Hepatocyte (in vitro differentiated cells): ENCODE results near the gene APAF1. TPM values are rescaled to one million over a fixed set of nuclear protein-coding genes. Genes with fewer than 3 reads are reported as not detected.
"Not testable (repeated sequence)": the region's sequence is repeated elsewhere in the genome, so short reads cannot be mapped to it uniquely, and the experiment has no call there.

Experiments used
- DNase-seq: peaks from one replicate; pipeline ENCODE4 v3.0.0-alpha.2; 2016; ENCODE audit warnings: low spot score
- H2AFZ ChIP-seq: fragments of 200-600 bp; sonication (generic); 2 replicates; pipeline ENCODE4 v1.6.0; 2016; ENCODE audit warnings: antibody characterized with exemption, mild to moderate bottlenecking
- H3K27ac ChIP-seq: fragments of 200-600 bp; sonication (generic); 2 replicates; pipeline ENCODE4 v1.5.1; 2016; ENCODE audit warnings: mild to moderate bottlenecking
- H3K27me3 ChIP-seq: fragments of 200-600 bp; sonication (generic); 2 replicates; pipeline ENCODE4 v1.6.1; 2016
- H3K36me3 ChIP-seq: fragments of 200-600 bp; sonication (generic); replicated peaks from 2 replicates; pipeline ENCODE4 v1.5.1; 2016; ENCODE audit warnings: low read depth; ENCODE audit not compliant: insufficient read depth
- H3K4me1 ChIP-seq: fragments of 200-600 bp; sonication (generic); 2 replicates; pipeline ENCODE4 v1.5.1; 2016; ENCODE audit warnings: mild to moderate bottlenecking, moderate library complexity; ENCODE audit not compliant: insufficient read depth
- H3K4me2 ChIP-seq: fragments of 200-600 bp; sonication (generic); 2 replicates; pipeline ENCODE4 v1.6.0; 2016
- H3K4me3 ChIP-seq: fragments of 200-600 bp; sonication (generic); 2 replicates; pipeline ENCODE4 v1.5.1; 2016; ENCODE audit warnings: mild to moderate bottlenecking
- H3K79me2 ChIP-seq: fragments of 200-600 bp; sonication (generic); 2 replicates; pipeline ENCODE4 v1.6.0; 2017; ENCODE audit warnings: mild to moderate bottlenecking
- H3K9me2 ChIP-seq: fragments of 200-600 bp; sonication (generic); replicated peaks from 2 replicates; pipeline ENCODE4 v1.6.0; 2017; ENCODE audit warnings: mild to moderate bottlenecking; ENCODE audit not compliant: insufficient read depth
- H3K9me3 ChIP-seq: fragments of 200-600 bp; sonication (generic); 2 replicates; pipeline ENCODE4 v1.5.1; 2016; ENCODE audit warnings: low read depth, mild to moderate bottlenecking
- H4K20me1 ChIP-seq: fragments of 200-600 bp; sonication (generic); 2 replicates; pipeline ENCODE4 v1.6.0; 2016; ENCODE audit warnings: mild to moderate bottlenecking; ENCODE audit not compliant: insufficient read depth, poor library complexity, severe bottlenecking
- EZH2 ChIP-seq: fragments of 200-600 bp; sonication (generic); IDR thresholded peaks from 2 replicates; pipeline ENCODE4 v1.6.1; 2016; ENCODE audit warnings: antibody characterized with exemption, mild to moderate bottlenecking, borderline replicate concordance
- EZH2phosphoT487 ChIP-seq: fragments of 200-600 bp; sonication (generic); IDR thresholded peaks from one replicate; pipeline ENCODE4 v1.6.1; 2018; ENCODE audit warnings: antibody characterized with exemption, mild to moderate bottlenecking, low read depth, moderate library complexity; ENCODE audit not compliant: unreplicated experiment, severe bottlenecking
- WGBS: methylation state at CpG from one replicate; pipeline ENCODE4 v1.1.6; 2016; ENCODE audit warnings: low lambda C conversion rate; ENCODE audit errors: missing lambda C conversion rate; 5-methylcytosine and 5-hydroxymethylcytosine counted together
- polyA plus RNA-seq: library from polyadenylated mRNA; unstranded; fragments of >200 nt; fragmentation: Nextera tagmentation; extraction: Ambion mirVana; gene quantifications from 2 replicates; pipeline ENCODE4 v1.2.1, GENCODE V29; 2016
- total RNA-seq: library from RNA; depleted of rRNA; stranded (reverse); fragments of >200 nt; gene quantifications from 2 replicates; pipeline ENCODE4 v1.2.3, GENCODE V29; 2014
- TF ChIP-seq, protein P1 (sequence below): fragments of 200-600 bp; sonication (generic); IDR thresholded peaks from 2 replicates; pipeline ENCODE4 v1.5.1; 2016; ENCODE audit warnings: antibody characterized with exemption, mild to moderate bottlenecking; ENCODE audit not compliant: poor library complexity

The APAF1 gene, protein sequence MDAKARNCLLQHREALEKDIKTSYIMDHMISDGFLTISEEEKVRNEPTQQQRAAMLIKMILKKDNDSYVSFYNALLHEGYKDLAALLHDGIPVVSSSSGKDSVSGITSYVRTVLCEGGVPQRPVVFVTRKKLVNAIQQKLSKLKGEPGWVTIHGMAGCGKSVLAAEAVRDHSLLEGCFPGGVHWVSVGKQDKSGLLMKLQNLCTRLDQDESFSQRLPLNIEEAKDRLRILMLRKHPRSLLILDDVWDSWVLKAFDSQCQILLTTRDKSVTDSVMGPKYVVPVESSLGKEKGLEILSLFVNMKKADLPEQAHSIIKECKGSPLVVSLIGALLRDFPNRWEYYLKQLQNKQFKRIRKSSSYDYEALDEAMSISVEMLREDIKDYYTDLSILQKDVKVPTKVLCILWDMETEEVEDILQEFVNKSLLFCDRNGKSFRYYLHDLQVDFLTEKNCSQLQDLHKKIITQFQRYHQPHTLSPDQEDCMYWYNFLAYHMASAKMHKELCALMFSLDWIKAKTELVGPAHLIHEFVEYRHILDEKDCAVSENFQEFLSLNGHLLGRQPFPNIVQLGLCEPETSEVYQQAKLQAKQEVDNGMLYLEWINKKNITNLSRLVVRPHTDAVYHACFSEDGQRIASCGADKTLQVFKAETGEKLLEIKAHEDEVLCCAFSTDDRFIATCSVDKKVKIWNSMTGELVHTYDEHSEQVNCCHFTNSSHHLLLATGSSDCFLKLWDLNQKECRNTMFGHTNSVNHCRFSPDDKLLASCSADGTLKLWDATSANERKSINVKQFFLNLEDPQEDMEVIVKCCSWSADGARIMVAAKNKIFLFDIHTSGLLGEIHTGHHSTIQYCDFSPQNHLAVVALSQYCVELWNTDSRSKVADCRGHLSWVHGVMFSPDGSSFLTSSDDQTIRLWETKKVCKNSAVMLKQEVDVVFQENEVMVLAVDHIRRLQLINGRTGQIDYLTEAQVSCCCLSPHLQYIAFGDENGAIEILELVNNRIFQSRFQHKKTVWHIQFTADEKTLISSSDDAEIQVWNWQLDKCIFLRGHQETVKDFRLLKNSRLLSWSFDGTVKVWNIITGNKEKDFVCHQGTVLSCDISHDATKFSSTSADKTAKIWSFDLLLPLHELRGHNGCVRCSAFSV (N-terminal part only)
- 20.8 and 26.4 TPM in 2 replicates for total RNA-seq
- polyA plus RNA-seq = 5.9 and 6.8 TPM in 2 replicates

DNA sequence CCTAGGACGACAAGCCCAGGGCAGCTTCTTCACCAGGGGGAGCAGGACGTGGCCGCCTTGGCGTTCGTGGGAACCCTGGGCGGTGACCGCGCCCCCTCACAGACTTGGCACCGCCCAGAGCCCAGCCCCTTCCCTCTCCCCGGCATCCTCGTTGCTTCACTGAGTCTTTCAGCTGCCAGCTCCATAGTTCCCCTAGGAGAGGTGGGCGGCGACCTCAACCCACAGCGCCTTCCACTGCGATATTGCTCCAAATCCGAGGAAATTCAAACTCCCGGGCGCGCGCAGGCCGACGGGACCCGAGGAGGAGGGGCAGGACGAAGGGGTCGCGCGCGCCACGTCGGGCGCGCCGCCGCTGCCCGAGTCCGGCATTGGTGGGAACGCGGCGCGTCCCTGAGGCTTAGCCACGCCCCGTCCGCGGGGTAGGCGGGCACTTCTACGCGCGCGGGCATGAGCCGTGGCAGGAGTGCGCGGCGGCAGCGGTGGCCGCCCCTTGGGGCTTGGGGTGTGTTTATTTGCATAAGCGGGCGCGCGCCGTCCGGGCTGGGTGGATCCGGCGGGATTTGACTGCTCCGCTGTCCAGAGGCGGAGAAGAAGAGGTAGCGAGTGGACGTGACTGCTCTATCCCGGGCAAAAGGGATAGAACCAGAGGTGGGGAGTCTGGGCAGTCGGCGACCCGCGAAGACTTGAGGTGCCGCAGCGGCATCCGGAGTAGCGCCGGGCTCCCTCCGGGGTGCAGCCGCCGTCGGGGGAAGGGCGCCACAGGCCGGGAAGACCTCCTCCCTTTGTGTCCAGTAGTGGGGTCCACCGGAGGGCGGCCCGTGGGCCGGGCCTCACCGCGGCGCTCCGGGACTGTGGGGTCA lies at the start of gene APAF1, which contains the start of gene IKBIP:
Gene APAF1, plus strand, starts transcription at position 579 of the 860 bp plus-strand sequence. CDS start 3,070 bp downstream, outside the sequence.
Gene IKBIP, minus strand, starts transcription at position 77 of the 860 bp plus-strand sequence. CDS start 87 bp downstream, outside the sequence.
- H3K9me3 ChIP-seq = no peaks in the 10 kb centered on the region
- H3K4me1 ChIP-seq = peaks cover 5% of the 10 kb centered on the region
- H3K4me3 ChIP-seq = peak within 1 kb of the TSS; percentile 77
- under 1% methylated on average over 88 of the region's 91 CpGs for WGBS
- no peak for TF ChIP-seq EZH2phosphoT487
- TF ChIP-seq, protein P1, sequence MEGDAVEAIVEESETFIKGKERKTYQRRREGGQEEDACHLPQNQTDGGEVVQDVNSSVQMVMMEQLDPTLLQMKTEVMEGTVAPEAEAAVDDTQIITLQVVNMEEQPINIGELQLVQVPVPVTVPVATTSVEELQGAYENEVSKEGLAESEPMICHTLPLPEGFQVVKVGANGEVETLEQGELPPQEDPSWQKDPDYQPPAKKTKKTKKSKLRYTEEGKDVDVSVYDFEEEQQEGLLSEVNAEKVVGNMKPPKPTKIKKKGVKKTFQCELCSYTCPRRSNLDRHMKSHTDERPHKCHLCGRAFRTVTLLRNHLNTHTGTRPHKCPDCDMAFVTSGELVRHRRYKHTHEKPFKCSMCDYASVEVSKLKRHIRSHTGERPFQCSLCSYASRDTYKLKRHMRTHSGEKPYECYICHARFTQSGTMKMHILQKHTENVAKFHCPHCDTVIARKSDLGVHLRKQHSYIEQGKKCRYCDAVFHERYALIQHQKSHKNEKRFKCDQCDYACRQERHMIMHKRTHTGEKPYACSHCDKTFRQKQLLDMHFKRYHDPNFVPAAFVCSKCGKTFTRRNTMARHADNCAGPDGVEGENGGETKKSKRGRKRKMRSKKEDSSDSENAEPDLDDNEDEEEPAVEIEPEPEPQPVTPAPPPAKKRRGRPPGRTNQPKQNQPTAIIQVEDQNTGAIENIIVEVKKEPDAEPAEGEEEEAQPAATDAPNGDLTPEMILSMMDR = no peak
- TF ChIP-seq EZH2 = no peak
- H3K27ac ChIP-seq = peak within 1 kb of the TSS; percentile 92
- DNase-seq = peak; percentile 99
- no peaks in the 10 kb centered on the region for H4K20me1 ChIP-seq
- peaks cover 67% of the 10 kb centered on the region for H3K79me2 ChIP-seq
- no peaks in the 10 kb centered on the region for H3K27me3 ChIP-seq
- H3K36me3 ChIP-seq = no peaks in the 10 kb centered on the region
- peak within 1 kb of the TSS; percentile 75 for H2AFZ ChIP-seq
- peak within 1 kb of the TSS; percentile 93 for H3K4me2 ChIP-seq
- no peaks in the 10 kb centered on the region for H3K9me2 ChIP-seq

DNA sequence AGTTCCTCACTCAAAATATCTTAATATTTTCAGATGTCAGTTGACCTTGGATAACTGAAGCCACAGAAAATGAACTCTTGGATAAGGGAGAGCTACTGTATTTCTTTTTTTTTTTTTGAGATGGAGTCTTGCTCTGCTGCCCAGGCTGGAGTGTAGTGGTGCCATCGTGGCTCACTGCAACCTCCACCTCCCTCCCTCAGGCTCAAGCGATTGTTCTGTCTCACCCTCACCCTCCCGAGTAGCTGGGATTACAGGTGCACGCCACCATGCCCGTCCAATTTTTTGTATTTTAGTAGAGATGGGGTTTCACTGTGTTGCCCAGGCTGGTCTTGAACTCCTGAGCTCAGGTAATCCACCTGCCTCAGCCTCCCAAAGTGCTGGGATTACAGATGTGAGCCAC lies 47.8 kb upstream of the APAF1 start:
- not testable (repeated sequence) for H3K4me3 ChIP-seq, H3K27ac ChIP-seq, H3K4me1 ChIP-seq, H3K4me2 ChIP-seq, H3K9me2 ChIP-seq, DNase-seq, H3K36me3 ChIP-seq, H2AFZ ChIP-seq, H3K27me3 ChIP-seq, H3K9me3 ChIP-seq
- Histone ChIP-seq H4K20me1 (peaks cover 58% of the 10 kb centered on the region), H3K79me2 (peaks cover 57% of the 10 kb centered on the region)
- 96% methylated on average over 5 of the region's 5 CpGs for WGBS

DNA sequence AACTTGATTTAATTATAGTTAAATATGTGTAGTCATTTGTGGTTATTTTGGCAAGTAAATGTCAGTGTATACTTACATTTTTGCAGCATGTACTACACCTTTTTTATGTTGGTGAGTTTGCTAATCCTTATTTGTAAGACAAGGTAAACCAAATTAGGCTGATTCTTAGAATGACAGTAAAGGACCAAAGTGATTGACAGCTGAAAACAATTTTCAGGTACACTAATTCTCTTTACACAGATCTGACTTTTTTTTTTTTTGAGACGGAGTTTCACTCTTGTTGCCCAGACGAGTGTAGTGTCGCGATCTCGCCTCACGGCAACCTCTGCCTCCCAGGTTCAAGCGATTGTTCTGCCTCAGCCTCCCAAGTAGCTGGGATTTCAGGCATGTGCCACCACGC lies 43.2 kb upstream of the APAF1 start:
- Histone ChIP-seq H3K9me2 (no peaks in the 10 kb centered on the region), H3K4me3 (no peak overlapping the region), H3K9me3 (no peaks in the 10 kb centered on the region), H3K36me3 (peaks cover 6% of the 10 kb centered on the region), H2AFZ (no peak overlapping the region), H3K27ac (no peak overlapping the region), H3K27me3 (no peaks in the 10 kb centered on the region), H3K4me2 (no peak overlapping the region), H4K20me1 (peaks cover 30% of the 10 kb centered on the region), H3K4me1 (no peaks in the 10 kb centered on the region), H3K79me2 (peaks cover 25% of the 10 kb centered on the region)
- 97% methylated on average over 8 of the region's 8 CpGs for WGBS
- no peak for DNase-seq
- TF ChIP-seq EZH2 (no peak), EZH2phosphoT487 (no peak)
- TF ChIP-seq, protein P1 = no peak
